Peyer's patch (tissue), 4 donors: ENCODE results near the gene HTR4.

Source experiments
- POLR2A ChIP-seq, 2 donors: fragments of 450-650 bp; IDR thresholded peaks; one replicate each; pipeline ENCODE4 v1.5.1; 2017; ENCODE audit warnings: antibody characterized with exemption in 2 of 2, mild to moderate bottlenecking in 2 of 2, moderate library complexity in 2 of 2
- TF ChIP-seq, protein P1 (sequence below), 6 experiments: fragments of 450-650 bp in 4 of 6; fragments of 200-600 bp in 2 of 6; sonication (generic) in 1 of 6; IDR thresholded peaks; one replicate each; pipeline ENCODE4 v1.5.1; 2017 to 2019; ENCODE audit warnings: antibody characterized with exemption in 6 of 6, mild to moderate bottlenecking in 3 of 6, moderate library complexity in 1 of 6

DNA sequence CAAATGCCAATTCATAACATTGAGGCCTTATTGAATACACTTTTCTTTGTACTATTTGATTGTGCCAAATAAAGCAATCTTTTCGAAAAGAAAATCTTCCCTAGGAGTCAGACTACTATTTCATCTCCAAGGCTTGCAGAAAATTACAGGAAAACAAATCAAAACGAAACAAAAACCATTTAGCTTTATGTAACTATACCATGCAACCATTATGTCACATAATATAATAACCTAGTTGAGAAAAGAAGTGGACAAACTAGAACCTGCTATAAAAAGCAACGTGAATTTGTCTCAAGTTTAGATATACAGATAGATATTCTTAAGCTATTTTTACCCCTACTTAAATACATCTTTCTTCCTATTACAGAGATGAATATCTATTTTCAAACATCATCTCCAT, 18.0 kb downstream of the HTR4 start:
- TF ChIP-seq, protein P1, sequence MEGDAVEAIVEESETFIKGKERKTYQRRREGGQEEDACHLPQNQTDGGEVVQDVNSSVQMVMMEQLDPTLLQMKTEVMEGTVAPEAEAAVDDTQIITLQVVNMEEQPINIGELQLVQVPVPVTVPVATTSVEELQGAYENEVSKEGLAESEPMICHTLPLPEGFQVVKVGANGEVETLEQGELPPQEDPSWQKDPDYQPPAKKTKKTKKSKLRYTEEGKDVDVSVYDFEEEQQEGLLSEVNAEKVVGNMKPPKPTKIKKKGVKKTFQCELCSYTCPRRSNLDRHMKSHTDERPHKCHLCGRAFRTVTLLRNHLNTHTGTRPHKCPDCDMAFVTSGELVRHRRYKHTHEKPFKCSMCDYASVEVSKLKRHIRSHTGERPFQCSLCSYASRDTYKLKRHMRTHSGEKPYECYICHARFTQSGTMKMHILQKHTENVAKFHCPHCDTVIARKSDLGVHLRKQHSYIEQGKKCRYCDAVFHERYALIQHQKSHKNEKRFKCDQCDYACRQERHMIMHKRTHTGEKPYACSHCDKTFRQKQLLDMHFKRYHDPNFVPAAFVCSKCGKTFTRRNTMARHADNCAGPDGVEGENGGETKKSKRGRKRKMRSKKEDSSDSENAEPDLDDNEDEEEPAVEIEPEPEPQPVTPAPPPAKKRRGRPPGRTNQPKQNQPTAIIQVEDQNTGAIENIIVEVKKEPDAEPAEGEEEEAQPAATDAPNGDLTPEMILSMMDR (IDR thresholded peaks at IDR 0.05): no peak
- no peak for TF ChIP-seq POLR2A (IDR thresholded peaks at IDR 0.05)
